GM12864 (cell line): ENCODE measurements around the gene CYFIP2.
A peak's percentile ranks its signal among the peaks of the same experiment; 100 is the strongest.

Experiments used
- DNase-seq: peaks from one replicate; pipeline ENCODE4 v3.0.0-alpha.2; 2011; ENCODE audit warnings: low read depth
- H3K4me3 ChIP-seq: 2 replicates; pipeline ENCODE4 v1.5.1; 2011; ENCODE audit warnings: mild to moderate bottlenecking, low read depth, low read length, control low read depth
- TF ChIP-seq, protein P1 (sequence below): IDR thresholded peaks from 2 replicates; pipeline ENCODE4 v1.5.1; 2011; ENCODE audit warnings: low read depth, mild to moderate bottlenecking, moderate library complexity, low read length, control low read depth, inconsistent platforms; ENCODE audit errors: missing control alignments

CYFIP2 gene

GRCh38 chr5:157336423-157336744, 70.5 kb downstream of the CYFIP2 start:
- DNase-seq = no peak
- H3K4me3 ChIP-seq = no peak overlapping the region
- TF ChIP-seq, protein P1, sequence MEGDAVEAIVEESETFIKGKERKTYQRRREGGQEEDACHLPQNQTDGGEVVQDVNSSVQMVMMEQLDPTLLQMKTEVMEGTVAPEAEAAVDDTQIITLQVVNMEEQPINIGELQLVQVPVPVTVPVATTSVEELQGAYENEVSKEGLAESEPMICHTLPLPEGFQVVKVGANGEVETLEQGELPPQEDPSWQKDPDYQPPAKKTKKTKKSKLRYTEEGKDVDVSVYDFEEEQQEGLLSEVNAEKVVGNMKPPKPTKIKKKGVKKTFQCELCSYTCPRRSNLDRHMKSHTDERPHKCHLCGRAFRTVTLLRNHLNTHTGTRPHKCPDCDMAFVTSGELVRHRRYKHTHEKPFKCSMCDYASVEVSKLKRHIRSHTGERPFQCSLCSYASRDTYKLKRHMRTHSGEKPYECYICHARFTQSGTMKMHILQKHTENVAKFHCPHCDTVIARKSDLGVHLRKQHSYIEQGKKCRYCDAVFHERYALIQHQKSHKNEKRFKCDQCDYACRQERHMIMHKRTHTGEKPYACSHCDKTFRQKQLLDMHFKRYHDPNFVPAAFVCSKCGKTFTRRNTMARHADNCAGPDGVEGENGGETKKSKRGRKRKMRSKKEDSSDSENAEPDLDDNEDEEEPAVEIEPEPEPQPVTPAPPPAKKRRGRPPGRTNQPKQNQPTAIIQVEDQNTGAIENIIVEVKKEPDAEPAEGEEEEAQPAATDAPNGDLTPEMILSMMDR = no peak

DNA sequence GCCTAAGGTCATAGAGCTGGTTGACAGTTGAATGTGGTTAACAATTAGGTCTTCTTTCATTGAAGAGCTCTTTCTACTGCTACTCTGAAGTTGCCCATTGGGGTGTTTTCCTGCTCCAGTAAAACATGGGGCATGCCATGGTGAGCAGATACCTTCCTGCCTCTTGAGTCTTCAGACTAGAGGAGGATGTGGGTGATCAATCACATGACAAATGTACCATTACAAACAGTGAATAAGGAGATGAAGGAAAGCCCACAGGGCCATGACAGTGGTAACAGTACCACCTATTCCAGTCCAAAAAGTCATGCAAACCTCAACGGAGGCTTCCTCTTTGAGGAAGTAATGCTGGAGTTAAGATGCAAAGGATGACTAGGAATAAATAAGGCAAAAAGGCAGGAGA, 73.5 kb downstream of the CYFIP2 start:
- no peak overlapping the region for H3K4me3 ChIP-seq
- TF ChIP-seq, protein P1 = no peak
- no peak for DNase-seq

- DNase-seq = no peak
- H3K4me3 ChIP-seq = no peak overlapping the region
- TF ChIP-seq, protein P1 = peak; percentile 68
Measured at GRCh38 chr5:157342822-157343402, 77.0 kb downstream of the CYFIP2 start.

DNA sequence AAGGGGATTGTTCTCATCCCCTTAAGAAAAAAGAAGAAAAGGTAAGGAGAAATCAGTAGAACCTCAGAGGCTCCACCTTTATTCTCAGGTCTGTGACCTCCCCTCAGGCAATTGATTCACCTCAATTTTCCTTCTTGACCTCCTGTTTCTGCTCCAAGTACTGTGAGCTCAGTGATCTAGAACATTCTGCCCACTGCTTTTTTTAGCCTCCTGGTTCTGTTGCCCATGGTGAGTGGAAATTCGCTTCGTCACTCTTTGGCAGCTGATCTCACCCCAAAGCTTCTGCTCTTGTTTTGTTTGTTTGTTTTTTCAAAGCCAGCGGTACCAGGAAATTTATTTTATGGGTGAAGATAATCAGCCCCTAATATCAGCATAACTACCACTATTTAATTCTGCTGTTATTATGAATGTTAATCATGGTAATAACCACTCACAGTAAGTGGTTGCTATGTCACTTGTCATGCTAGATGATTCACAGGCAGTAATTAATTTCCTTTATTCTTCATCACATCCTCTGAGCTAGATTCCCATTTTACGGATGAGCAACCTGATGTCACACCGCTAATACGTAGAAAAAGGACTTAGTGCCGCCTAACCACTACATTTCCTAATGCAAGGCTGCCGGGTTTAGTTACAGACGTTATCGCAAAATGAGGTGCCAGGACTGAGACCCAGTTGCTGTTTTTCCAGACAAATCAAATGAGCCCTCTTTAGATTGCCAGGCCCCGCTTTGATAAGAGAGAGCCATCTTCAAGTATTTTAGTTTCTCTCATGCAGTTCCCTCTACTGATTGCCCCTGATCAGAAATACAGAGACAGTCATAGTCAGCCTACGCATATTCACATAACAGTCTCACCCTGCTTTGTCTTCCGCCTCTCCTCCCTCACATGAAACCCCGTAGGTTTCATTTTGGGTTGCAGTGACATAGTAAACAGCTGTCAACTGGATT, 78.2 kb downstream of the CYFIP2 start:
- TF ChIP-seq, protein P1 = no peak
- H3K4me3 ChIP-seq = no peak overlapping the region
- no peak for DNase-seq

GRCh38 chr5:157345067-157345466, 79.1 kb downstream of the CYFIP2 start:
- no peak overlapping the region for H3K4me3 ChIP-seq
- no peak for DNase-seq
- TF ChIP-seq, protein P1 = no peak

DNA sequence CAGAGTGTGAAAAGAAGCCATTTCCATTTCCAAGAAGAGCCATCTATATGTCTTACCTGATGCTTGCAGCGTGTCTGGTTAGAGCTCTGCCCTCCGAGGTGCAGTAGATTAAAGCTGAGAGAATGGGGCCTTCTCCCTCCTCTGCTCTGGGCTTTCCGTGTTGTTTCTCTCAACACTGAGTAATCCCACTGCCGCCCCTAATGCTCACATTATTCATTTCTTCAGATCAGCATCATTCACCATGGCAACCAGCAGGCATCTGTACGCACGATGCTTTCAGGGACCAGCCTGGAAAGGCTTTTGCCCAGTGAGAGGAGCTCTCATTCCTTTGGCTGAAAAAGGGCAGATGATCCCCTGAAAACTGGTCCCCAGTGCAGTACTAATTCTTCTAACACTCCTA, 79.6 kb downstream of the CYFIP2 start:
- H3K4me3 ChIP-seq = no peak overlapping the region
- TF ChIP-seq, protein P1 = no peak
- DNase-seq = no peak
